Tibial nerve (tissue), 4 donors: ENCODE results near the gene UBASH3A.

Source experiments
- CTCF ChIP-seq, 5 experiments: fragments of 200-600 bp in 3 of 5; fragments of 450-650 bp in 2 of 5; sonication (generic) in 3 of 5; IDR thresholded peaks; one replicate each; pipeline ENCODE4 v1.5.1; 2016 to 2019; ENCODE audit warnings: antibody characterized with exemption in 5 of 5, mild to moderate bottlenecking in 3 of 5, moderate library complexity in 2 of 5
- EP300 ChIP-seq, 2 donors: sonication (generic); formaldehyde crosslinking; IDR thresholded peaks; one replicate each; pipeline ENCODE4 v1.6.1; 2017; ENCODE audit warnings: antibody characterized with exemption in 2 of 2, mild to moderate bottlenecking in 1 of 2
- POLR2A ChIP-seq, 2 donors: fragments of 450-650 bp; IDR thresholded peaks; one replicate each; pipeline ENCODE4 v1.6.1; 2017; ENCODE audit warnings: antibody characterized with exemption in 2 of 2, mild to moderate bottlenecking in 2 of 2, moderate library complexity in 2 of 2

GRCh38 chr21:42361286-42361685 lies 42.4 kb upstream of the UBASH3A start:
- no peak for TF ChIP-seq CTCF (IDR thresholded peaks at IDR 0.05)
- TF ChIP-seq EP300 (IDR thresholded peaks at IDR 0.05) = no peak
- TF ChIP-seq POLR2A (IDR thresholded peaks at IDR 0.05) = no peak
